ENCODE data around the gene UBAP2L. TPM values are rescaled to one million over a fixed set of nuclear protein-coding genes. Genes with fewer than 3 reads are reported as not detected.

The UBAP2L gene
- polyA plus RNA-seq, 1 experiment, result 134 TPM

- no peak for DNase-seq (ENCODE audit: low read depth)
- no peak for TF ChIP-seq CTCF (IDR thresholded peaks at IDR 0.05; ENCODE audit: insufficient read depth, low read depth, low read length)
- no peak overlapping the region for H3K4me3 ChIP-seq (ENCODE audit: low read depth, low read length)
- no peaks in the 10 kb centered on the region for H3K27me3 ChIP-seq (ENCODE audit: control insufficient read depth, insufficient read depth, low read length)
- ChIA-PET POLR2A (no interaction called here), CTCF (interaction anchor here (0.7 to 2.6 kb wide), 3 partner anchors 8 to 216 kb away, joined by 3 to 7 read pairs (median 3); no protein-coding TSS in a partner anchor)
- peaks cover 40% of the 10 kb centered on the region for H3K36me3 ChIP-seq (ENCODE audit: control insufficient read depth, insufficient read depth, low read length)
Measured at GRCh38 chr1:154263465-154264332, 42.9 kb downstream of the UBAP2L start.

GRCh38 chr1:154264454-154264853, 43.7 kb downstream of the UBAP2L start:
- DNase-seq (ENCODE audit: low read depth), result no peak
- no peak for TF ChIP-seq CTCF (IDR thresholded peaks at IDR 0.05; ENCODE audit: insufficient read depth, low read depth, low read length)
- H3K4me3 ChIP-seq (ENCODE audit: low read depth, low read length), result no peak overlapping the region
- H3K27me3 ChIP-seq (ENCODE audit: control insufficient read depth, insufficient read depth, low read length), result no peaks in the 10 kb centered on the region
- peaks cover 44% of the 10 kb centered on the region for H3K36me3 ChIP-seq (ENCODE audit: control insufficient read depth, insufficient read depth, low read length)
- ChIA-PET CTCF (no interaction called here), POLR2A (no interaction called here)

- no peak for TF ChIP-seq CTCF (IDR thresholded peaks at IDR 0.05; ENCODE audit: insufficient read depth, low read depth, low read length)
- peaks cover 37% of the 10 kb centered on the region for H3K36me3 ChIP-seq (ENCODE audit: control insufficient read depth, insufficient read depth, low read length)
- ChIA-PET CTCF (interaction anchor here (1.2 kb wide), 1 partner anchor 32 kb away, joined by 3 read pairs; no protein-coding TSS in a partner anchor), POLR2A (interaction anchor here (0.5 kb wide), 1 partner anchor 60 kb away, joined by 4 read pairs; no protein-coding TSS in a partner anchor)
- no peak overlapping the region for H3K4me3 ChIP-seq (ENCODE audit: low read depth, low read length)
- H3K27me3 ChIP-seq (ENCODE audit: control insufficient read depth, insufficient read depth, low read length), result no peaks in the 10 kb centered on the region
- no peak for DNase-seq (ENCODE audit: low read depth)
Measured at GRCh38 chr1:154265586-154265985, 44.8 kb downstream of the UBAP2L start.

GRCh38 chr1:154270833-154271232, 50.1 kb downstream of the UBAP2L start:
- TF ChIP-seq CTCF (IDR thresholded peaks at IDR 0.05; ENCODE audit: insufficient read depth, low read depth, low read length), result no peak
- DNase-seq (ENCODE audit: low read depth), result no peak
- POLR2A ChIA-PET, result no interaction called here
- Histone ChIP-seq H3K36me3 (ENCODE audit: control insufficient read depth, insufficient read depth, low read length) (peaks cover 25% of the 10 kb centered on the region), H3K4me3 (ENCODE audit: low read depth, low read length) (no peak overlapping the region), H3K27me3 (ENCODE audit: control insufficient read depth, insufficient read depth, low read length) (no peaks in the 10 kb centered on the region)
- CTCF ChIA-PET, result interaction anchor here (1.4 to 4.7 kb wide), 5 partner anchors 9 to 72 kb away, joined by 5 to 19 read pairs (median 7); partner anchors contain the start of gene ATP8B2

GRCh38 chr1:154272217-154272998, 51.7 kb downstream of the UBAP2L start, which contains the start of gene HAX1:
HAX1 (plus strand) TSS chr1:154272629; CDS start chr1:154272724, 95 bp downstream.
- Histone ChIP-seq H3K4me3 (ENCODE audit: low read depth, low read length) (peak within 1 kb of the TSS; percentile 85), H3K36me3 (ENCODE audit: control insufficient read depth, insufficient read depth, low read length) (peaks cover 18% of the 10 kb centered on the region), H3K27me3 (ENCODE audit: control insufficient read depth, insufficient read depth, low read length) (no peaks in the 10 kb centered on the region)
- DNase-seq (ENCODE audit: low read depth), result peak; percentile 89
- CTCF ChIA-PET, result interaction anchor here (0.6 to 4.7 kb wide), 14 partner anchors 9 to 194 kb away, joined by 3 to 19 read pairs (median 4); partner anchors contain the start of genes ATP8B2 and UBAP2L
- POLR2A ChIA-PET, result no interaction called here
- TF ChIP-seq CTCF (IDR thresholded peaks at IDR 0.05; ENCODE audit: insufficient read depth, low read depth, low read length), result peak; percentile 79
